HFF-Myc (cell line): ENCODE measurements around the gene NELL2.
"Not testable (repeated sequence)": the region's sequence is repeated elsewhere in the genome, so short reads cannot be mapped to it uniquely, and the experiment has no call there.

Experiments
- DNase-seq: peaks from one replicate; pipeline ENCODE4 v3.0.0-alpha.2; 2011; ENCODE audit warnings: low read depth; ENCODE audit errors: extremely low read depth
- H3K4me3 ChIP-seq: replicated peaks from 2 replicates; pipeline ENCODE4 v1.5.1; 2011; ENCODE audit warnings: low read depth, mild to moderate bottlenecking, control low read depth, low read length
- TF ChIP-seq, protein P1 (sequence below): IDR thresholded peaks from 2 replicates; pipeline ENCODE4 v1.5.1; 2012; ENCODE audit warnings: mild to moderate bottlenecking, low read depth, low read length, control low read depth; ENCODE audit errors: missing control alignments

NELL2 gene

DNA sequence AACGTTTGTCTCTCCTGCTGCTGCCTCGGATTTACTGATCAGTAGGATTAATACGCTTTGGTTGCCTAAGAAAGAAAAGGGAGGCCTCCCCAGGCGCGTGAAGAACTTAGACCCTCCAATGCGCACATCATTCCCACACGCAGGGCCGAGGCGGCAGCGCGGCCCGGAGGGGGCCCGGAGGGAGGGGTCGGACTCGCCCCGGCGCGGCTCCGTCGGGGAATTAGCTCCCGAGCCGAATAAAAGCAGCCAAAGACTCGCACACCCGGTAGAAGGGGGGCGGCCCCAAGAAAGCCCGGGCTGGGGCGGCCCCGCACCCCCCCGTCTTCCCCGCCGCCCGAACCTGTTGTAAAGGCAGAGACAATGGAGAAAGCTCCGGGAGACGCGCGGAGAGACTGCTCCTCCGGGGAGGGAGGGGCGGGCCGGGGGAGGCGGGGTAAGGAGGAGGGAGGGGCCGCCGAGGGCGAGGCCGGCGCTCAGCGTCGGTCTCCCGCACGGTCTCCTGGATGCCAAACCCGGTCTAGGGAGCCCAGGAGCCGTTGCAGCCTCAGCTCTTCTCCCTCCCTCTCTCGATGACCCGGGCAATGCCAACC, at the start of gene NELL2:
NELL2 (minus strand) TSS at position 362 of the 590 bp plus-strand sequence. CDS start 446 bp downstream, outside the sequence.
- no peak for DNase-seq
- TF ChIP-seq, protein P1, sequence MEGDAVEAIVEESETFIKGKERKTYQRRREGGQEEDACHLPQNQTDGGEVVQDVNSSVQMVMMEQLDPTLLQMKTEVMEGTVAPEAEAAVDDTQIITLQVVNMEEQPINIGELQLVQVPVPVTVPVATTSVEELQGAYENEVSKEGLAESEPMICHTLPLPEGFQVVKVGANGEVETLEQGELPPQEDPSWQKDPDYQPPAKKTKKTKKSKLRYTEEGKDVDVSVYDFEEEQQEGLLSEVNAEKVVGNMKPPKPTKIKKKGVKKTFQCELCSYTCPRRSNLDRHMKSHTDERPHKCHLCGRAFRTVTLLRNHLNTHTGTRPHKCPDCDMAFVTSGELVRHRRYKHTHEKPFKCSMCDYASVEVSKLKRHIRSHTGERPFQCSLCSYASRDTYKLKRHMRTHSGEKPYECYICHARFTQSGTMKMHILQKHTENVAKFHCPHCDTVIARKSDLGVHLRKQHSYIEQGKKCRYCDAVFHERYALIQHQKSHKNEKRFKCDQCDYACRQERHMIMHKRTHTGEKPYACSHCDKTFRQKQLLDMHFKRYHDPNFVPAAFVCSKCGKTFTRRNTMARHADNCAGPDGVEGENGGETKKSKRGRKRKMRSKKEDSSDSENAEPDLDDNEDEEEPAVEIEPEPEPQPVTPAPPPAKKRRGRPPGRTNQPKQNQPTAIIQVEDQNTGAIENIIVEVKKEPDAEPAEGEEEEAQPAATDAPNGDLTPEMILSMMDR = no peak

DNA sequence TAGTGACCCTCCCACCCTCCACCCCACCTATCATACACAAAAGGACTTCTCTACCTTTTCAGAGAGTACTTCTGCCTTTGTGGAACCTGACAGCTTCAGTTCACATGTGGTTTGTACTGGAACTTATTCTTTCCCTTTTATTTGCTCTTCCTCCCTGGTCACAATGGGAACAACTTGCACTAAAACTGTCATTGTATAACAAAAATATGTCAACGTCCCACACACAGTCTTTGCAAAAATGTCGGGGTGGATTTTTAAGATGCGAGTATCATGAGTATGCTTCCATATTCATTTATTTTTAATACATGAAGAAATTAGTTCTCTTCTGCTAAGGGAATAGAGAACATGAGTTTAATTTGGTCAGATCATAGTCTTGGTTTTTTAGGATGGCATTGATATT, 45.6 kb upstream of the NELL2 start:
- TF ChIP-seq, protein P1 = no peak
- no peak overlapping the region for H3K4me3 ChIP-seq
- no peak for DNase-seq

More for the DNA sequence above, at the start of gene NELL2:
- peak within 1 kb of the TSS; percentile 27 for H3K4me3 ChIP-seq

- no peak overlapping the region for H3K4me3 ChIP-seq
- DNase-seq = no peak
- TF ChIP-seq, protein P1 = no peak
Observed at GRCh38 chr12:44917141-44917540, 41.0 kb upstream of the NELL2 start.

- no peak for DNase-seq
- H3K4me3 ChIP-seq = no peak overlapping the region
- TF ChIP-seq, protein P1 = no peak
Observed at GRCh38 chr12:44915958-44916357, 39.8 kb upstream of the NELL2 start.

- no peak for DNase-seq
- TF ChIP-seq, protein P1 = no peak
- H3K4me3 ChIP-seq = no peak overlapping the region
Observed at GRCh38 chr12:44904321-44904720, 28.2 kb upstream of the NELL2 start.

DNA sequence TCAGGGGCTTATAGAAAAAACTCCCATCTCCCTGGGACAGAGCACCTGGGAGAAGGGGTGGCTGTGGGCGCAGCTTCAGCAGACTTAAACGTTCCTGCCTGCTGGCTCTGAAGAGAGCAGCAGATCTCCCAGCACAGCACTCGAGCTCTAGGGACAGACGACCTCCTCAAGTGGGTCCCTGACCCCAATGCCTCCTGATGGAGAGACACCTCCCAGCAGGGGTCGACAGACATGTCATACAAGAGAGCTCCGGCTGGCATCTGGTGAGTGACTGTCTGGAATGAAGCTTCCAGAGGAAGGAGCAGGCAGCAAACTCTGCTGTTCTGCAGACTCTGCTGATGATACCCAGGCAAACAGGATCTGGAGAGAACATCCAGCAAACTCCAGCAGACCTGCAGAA, 22.0 kb upstream of the NELL2 start:
- DNase-seq, H3K4me3 ChIP-seq: not testable (repeated sequence)

DNA sequence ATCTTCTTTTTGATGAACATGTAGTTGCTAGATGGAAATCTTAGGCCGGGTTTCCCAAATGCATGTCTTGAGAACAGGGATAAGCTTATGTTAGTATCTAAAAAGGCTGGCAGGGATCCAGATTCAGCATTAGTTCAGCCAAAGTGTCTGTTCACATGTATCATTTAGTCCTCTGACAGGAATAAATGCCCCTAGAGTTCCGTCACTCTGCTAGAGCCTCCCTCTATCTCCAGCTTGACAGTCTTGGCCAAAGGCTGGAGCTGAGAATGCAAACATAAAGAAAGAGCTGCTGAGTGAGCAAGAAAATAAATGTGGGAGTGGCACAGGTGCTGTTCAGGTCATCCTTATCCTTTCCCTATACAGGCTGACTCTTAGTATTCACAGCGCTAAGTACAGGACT, 13.8 kb upstream of the NELL2 start:
- no peak overlapping the region for H3K4me3 ChIP-seq
- DNase-seq = no peak
- TF ChIP-seq, protein P1 = no peak
